ENCODE measurements around the gene RAB3C. TPM values are rescaled to one million over a fixed set of nuclear protein-coding genes. Genes with fewer than 3 reads are reported as not detected.

The RAB3C gene
- total and polyA plus RNA-seq, 12 donors = 0.09 to 22.0 (median 6.1) TPM

DNA sequence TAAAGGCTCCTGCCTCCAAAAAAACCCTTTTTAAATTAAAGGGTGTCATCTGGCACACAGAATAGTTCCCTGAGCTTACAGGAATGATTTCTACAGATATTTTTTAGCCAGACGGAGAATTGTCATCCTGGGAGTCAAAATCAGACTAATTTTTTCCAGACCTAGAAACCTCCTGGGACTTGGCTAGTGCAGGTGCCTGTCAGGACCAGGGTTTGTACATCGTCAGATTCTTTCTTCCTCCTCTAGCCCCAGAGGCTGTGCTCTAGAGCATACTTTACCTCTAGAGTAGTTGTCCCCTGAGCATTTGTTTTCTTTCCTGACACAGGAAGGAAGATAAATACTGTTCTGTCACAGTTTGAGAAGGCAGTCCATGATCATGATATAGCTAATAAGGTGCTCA, 52.5 kb downstream of the RAB3C start:
- intact Hi-C loops (cut with DNase I) = no loop called here
- Histone ChIP-seq H3K4me1 (replicated peaks in 1 of 2) (no peaks in the 10 kb centered on the region), H3K27ac (no peak overlapping the region), H3K4me3 (no peak overlapping the region), H3K27me3 (no peaks in the 10 kb centered on the region), H3K36me3 (replicated peaks in 1 of 2) (no peaks in the 10 kb centered on the region), H3K9me3 (replicated peaks in 1 of 3) (peaks cover 0 to 4% (median 0%) of the 10 kb centered on the region in 3 donors)
- WGBS, 4 donors = 58 to 87% (median 84%) methylated on average over 2 of the region's 2 CpGs
- DNase-seq = no peak
- no peak for TF ChIP-seq POLR2A (IDR thresholded peaks at IDR 0.05)
- TF ChIP-seq, protein P1, sequence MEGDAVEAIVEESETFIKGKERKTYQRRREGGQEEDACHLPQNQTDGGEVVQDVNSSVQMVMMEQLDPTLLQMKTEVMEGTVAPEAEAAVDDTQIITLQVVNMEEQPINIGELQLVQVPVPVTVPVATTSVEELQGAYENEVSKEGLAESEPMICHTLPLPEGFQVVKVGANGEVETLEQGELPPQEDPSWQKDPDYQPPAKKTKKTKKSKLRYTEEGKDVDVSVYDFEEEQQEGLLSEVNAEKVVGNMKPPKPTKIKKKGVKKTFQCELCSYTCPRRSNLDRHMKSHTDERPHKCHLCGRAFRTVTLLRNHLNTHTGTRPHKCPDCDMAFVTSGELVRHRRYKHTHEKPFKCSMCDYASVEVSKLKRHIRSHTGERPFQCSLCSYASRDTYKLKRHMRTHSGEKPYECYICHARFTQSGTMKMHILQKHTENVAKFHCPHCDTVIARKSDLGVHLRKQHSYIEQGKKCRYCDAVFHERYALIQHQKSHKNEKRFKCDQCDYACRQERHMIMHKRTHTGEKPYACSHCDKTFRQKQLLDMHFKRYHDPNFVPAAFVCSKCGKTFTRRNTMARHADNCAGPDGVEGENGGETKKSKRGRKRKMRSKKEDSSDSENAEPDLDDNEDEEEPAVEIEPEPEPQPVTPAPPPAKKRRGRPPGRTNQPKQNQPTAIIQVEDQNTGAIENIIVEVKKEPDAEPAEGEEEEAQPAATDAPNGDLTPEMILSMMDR (IDR thresholded peaks at IDR 0.05) = no peak

DNA sequence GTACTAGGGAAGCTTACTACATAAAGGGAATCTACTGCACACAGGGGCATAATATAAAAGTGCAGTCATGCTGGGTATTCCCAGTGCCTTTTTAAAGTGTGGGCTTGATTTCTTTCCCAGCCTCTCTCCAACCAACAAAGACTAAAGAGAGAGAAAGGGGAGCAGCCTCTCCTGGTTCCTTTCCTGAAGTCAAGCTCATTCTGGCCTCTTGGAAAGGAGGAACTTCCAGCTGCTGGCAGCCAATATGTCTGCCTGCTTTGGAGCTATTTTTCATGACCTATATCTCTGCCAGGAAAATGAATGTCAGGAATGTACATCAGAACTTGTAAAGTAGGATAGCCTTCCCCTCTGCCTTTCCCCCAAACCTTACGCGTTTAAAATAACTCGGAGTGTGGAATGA, 57.1 kb downstream of the RAB3C start:
- H3K4me3 ChIP-seq = no peak overlapping the region
- DNase-seq = no peak
- TF ChIP-seq POLR2A (IDR thresholded peaks at IDR 0.05) = no peak
- TF ChIP-seq, protein P1 (IDR thresholded peaks at IDR 0.05) = no peak
- H3K9me3 ChIP-seq (replicated peaks in 1 of 3) = peaks cover 0 to 4% (median 0%) of the 10 kb centered on the region in 3 donors
- no peaks in the 10 kb centered on the region for H3K36me3 ChIP-seq (replicated peaks in 1 of 2)
- no peak overlapping the region for H3K27ac ChIP-seq
- 74 to 93% (median 89%) methylated on average over 3 of the region's 3 CpGs for WGBS, 4 donors
- no peaks in the 10 kb centered on the region for H3K27me3 ChIP-seq
- H3K4me1 ChIP-seq (replicated peaks in 1 of 2) = no peaks in the 10 kb centered on the region
- intact Hi-C loops (cut with DNase I) = no loop called here

DNA sequence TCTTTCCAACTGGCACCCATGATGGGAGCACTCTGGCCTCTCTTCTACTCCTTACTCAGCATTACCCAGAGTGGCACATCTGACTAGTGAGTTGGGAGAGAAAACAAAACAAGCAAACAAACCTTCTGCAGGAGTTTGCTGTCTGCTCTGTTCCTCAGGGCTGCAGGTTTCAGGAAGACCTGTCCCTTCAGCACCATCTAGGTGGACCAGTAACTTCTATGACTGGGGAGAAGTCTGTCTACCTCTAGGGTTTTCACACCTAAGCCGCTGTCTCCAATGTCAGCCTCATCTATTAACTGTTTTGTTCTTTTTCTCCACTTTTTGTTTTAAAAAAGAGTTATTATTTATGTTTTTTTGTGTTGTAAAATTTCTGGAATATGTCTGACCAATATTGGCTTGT, 58.7 kb downstream of the RAB3C start:
- Histone ChIP-seq H3K27me3 (no peaks in the 10 kb centered on the region), H3K27ac (no peak overlapping the region), H3K36me3 (replicated peaks in 1 of 2) (no peaks in the 10 kb centered on the region), H3K4me3 (no peak overlapping the region), H3K4me1 (replicated peaks in 1 of 2) (no peaks in the 10 kb centered on the region), H3K9me3 (replicated peaks in 1 of 3) (peaks cover 0 to 4% (median 0%) of the 10 kb centered on the region in 3 donors)
- 94 to 100% (median 96%) methylated on average over 1 of the region's 1 CpG for WGBS, 4 donors
- no peak for DNase-seq
- intact Hi-C loops (cut with DNase I) = no loop called here
- TF ChIP-seq POLR2A (IDR thresholded peaks at IDR 0.05) = no peak
- TF ChIP-seq, protein P1 (IDR thresholded peaks at IDR 0.05) = no peak

DNA sequence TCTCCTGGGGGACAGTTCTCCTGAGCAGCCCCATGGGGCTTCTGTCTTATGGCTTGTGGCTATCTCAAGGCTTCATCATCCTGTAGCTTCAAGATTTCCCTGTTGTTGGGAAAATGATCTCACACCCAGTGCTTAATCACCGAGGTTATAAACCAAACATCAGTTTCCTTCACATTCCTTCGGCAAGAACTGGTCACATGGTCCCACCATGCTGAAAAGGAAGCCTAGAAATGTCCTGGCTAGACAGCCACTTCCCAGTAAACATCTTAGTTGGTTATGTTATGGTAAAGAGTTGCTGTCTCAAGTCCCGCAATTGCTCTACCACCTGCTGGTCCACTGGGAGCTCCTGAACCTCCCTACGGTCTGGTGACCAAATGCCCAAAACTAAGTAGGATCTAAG, 66.0 kb downstream of the RAB3C start:
- Histone ChIP-seq H3K36me3 (replicated peaks in 1 of 2) (no peaks in the 10 kb centered on the region), H3K27ac (no peak overlapping the region), H3K9me3 (replicated peaks in 1 of 3) (no peaks in the 10 kb centered on the region), H3K27me3 (no peaks in the 10 kb centered on the region), H3K4me1 (replicated peaks in 1 of 2) (no peaks in the 10 kb centered on the region), H3K4me3 (no peak overlapping the region)
- 79 to 90% (median 82%) methylated on average over 4 of the region's 4 CpGs for WGBS, 4 donors
- intact Hi-C loops (cut with DNase I) = no loop called here
- DNase-seq = no peak
- no peak for TF ChIP-seq POLR2A (IDR thresholded peaks at IDR 0.05)
- TF ChIP-seq, protein P1 (IDR thresholded peaks at IDR 0.05) = no peak
